HG03196 (cell line): ENCODE measurements around the gene PRDX6.
"Not testable (repeated sequence)": the region's sequence is repeated elsewhere in the genome, so short reads cannot be mapped to it uniquely, and the experiment has no call there.

Source experiments
- ATAC-seq: cut with Tn5 transposase; IDR thresholded peaks from one replicate; pipeline ENCODE4 v1.9.1; 2021; ENCODE audit not compliant: unreplicated experiment

Gene PRDX6

DNA sequence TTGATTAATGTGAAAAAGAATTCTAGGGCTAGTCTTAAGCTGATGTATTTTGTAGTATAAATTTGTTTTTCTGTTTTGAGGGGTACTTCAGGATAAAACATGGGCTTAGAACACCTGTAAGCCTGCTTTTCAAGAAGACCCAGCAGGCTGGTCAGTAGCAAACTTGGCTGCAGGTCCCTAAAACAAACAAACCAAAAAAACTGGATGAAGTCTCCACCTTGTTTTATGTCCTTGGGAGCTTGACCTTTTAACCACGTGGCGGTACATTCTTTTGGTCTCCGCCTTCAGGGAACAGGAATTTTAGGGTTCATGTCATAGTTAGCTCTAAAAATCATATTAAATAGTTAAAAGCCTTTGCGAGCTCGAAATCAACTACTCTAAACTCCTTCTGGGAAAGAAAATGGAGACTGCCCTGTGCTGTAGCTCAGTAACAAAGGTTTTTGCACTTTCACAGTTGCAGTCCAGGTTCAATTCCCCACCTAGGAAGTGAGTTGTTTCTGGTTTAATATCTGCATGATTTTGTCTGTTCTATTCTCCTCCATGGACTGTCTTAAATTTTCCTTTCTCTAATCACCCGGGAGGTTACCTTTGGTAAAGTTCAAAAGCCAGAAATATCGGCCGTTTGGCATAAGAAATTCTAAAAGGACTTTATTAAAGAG lies 18.6 kb downstream of the PRDX6 start:
- ATAC-seq, result no peak

DNA sequence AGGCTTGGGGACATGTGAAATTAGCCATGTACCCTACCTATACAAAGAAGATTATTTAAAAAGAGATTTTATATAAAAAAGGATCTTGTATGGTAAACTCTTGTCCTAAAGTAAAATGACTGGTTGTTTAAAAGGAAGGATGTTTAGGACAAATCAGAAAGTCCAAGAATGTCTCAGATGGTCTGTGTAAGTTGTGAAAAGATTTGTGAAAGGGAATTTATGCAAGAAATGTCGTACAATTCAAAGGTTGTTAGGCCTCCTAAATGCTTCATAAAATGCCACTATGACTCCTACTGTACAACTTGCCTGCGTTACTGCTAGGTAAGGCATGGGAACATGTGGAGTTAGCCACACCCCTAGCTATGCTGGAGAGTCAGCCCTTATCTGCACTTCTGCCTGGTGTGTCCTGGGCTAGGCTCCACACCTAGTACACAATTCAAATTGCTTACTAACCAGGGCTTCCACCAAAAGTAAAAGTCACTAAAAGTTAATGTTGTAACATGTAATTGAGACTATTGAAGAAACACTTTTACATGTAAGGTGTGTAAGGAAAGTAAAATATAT lies 19.7 kb downstream of the PRDX6 start:
- ATAC-seq, result no peak

DNA sequence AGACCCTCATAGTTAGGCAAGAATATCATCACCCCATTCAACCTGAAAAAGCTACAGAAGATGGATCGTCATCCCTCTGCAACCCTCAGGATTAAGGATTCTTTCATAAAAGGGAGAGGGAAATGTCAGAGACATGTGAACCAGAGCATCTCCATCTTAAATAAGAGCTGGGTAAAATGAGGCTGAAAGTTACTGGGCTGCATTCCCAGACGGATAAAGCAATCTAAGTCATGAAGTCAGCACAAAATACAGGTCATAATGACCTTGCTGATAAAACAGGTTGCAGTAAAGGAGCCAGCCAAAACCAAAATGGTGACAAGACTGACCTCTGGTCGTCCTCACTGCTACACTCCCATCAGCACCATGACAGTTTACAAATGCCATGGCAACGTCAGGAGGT lies 22.6 kb downstream of the PRDX6 start:
- no peak for ATAC-seq

DNA sequence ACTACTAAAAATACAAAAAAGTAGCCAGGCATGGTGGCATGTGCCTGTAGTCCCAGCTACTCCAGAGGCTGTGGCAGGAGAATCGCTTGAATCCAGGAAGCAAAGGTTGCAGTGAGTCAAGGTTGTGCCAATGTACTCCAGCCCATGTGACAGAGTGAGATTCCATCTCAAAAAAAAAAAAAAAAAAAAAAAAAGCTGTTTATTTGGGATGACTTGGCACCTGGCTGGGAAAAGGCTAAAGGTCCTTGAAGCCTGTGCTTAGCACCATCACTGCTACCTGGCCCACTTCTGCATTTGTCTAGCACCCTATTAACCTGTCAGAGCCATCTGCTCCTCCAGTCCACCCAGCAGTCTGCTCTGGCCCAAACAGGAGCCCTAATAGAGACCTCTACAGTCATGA lies 25.0 kb downstream of the PRDX6 start:
- ATAC-seq, result no peak

DNA sequence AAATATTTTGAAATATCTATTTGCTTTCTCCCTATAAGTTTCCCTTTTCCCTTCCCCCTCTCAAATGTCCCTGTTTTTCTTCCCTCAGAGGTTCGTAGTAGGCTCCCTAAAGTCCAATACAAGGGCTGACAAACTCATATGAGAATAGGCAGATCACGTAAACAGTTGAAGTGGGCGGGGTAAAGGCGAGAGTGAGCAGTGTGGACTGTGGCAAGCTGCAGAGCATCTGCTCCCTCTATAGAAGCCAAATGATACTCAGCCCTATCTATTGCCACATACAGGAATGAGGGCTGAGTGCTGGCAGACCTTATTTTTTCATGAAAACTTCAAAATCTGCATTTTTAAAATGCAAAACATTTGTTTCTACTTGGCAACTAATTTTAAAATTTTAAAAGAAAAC lies 26.3 kb downstream of the PRDX6 start:
- ATAC-seq, result no peak

DNA sequence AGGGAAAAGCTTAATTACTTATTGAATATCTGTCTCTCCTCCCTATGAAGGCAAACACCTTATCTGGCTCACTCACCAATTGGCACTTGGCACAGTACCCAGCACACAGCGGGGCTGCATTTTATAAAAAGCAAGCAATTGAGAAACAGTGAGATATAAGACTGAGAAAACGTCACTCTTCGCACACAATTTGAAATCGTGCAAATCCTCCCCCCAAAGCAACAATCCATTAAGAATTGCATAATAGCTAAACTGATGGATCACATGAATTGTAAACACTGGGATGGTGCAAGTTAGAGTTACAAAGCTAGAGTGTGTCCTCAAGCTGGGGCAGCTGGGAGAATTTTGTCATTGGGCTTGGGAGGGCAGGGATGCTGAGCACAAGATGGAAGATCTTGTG lies 27.1 kb downstream of the PRDX6 start:
- no peak for ATAC-seq

DNA sequence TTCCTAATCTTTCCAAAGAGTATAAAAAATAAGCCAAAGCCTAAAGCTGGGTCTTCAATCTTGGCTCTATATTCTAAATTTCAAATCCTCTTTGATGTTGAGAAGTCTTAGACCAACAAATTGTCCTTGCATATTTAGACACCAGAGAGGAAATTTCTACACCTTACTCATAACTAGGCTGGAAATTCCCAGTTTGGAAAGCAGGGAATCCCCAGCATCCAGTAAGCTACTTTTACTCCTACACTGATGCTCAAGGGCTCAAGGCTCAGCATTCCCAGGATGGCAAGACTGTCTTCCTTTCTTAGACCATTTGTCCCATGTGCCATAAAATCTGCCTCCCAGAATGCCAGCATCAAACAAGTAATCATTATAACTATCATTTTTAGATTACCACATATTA lies 28.3 kb downstream of the PRDX6 start:
- ATAC-seq, result no peak

DNA sequence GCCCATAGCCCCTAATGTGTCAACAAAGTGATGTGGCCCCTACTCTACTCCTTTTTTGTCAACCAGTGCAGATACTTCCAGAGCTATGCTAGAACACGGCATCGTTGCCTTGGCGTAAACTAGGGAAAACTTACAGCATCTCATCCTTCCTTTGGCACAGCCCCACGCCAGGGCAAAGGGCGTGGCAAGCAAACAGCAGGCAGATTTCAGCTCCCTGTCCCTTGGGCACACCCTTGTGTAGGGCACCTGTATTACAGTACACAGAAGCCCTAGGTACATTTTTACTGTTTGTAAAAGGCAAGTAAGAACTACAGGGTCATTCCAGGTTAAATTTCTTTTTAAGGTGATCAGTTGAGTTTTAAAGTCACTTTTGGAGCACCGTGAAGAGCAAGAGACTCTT lies 29.3 kb downstream of the PRDX6 start:
- no peak for ATAC-seq

DNA sequence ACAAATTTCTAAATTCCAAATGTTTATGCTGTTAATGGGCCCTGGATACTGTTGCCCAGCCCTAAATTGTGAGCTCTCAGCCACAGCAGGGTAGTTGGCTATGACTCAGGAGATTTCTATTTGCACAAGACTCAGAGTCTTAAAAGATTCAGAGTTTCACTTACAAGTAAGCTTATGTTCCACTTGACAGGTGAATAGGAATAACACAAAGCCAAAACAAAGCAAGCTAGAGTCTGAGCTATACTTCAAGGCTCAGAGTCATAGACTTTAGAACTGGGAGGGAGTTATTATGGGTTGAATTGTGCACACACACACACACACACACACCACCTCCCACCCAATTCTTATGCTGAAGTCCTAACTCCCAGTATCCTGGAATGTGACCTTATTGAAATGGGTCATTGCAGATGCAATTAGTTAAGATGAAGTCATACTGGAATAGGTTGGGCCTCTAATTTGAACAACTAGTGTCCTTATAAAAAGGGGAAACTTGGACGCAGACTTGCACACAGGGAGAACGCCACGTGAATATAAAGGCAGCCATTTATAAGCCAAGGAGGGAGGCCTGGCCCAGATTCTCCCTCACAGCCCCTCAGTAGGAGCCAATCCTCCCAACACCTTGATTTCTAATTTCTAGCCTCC lies 30.2 kb downstream of the PRDX6 start:
- ATAC-seq, result no peak

DNA sequence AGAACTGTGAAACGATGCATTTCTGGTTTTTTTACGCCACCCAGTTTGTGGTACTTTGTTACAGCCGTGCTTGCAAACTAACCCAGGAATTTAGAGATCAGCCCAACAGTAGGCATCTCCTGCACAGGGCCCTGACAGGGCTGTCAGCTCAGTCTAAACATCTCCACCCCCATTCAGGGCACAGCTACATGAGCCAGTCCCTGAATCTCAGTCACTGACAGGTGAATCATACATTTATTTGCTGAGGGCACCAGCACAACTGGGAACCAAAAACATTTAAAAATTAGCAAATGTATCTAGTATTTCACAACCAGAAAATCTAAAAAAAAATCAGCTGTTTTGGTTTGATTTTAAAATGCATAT lies 30.7 kb downstream of the PRDX6 start:
- ATAC-seq, result no peak

DNA sequence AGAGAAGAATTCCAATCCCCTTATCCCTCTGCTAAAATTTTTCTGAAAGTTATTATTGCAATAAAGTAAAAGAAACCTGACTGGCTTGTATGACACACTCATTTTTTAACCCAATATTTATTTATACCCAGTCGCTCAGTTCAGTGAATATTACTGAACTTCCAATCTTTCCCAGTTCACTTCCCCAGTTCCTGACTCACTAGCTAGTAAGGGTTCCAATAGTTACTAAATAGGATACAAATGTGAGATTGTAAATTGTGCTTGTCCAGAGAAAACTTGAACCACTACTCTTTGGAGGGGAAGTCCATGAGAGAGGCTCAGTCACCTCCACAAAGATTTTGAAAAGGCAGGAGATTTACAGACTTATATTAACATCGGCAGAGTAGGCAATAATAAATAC lies 31.4 kb downstream of the PRDX6 start:
- ATAC-seq, result no peak

DNA sequence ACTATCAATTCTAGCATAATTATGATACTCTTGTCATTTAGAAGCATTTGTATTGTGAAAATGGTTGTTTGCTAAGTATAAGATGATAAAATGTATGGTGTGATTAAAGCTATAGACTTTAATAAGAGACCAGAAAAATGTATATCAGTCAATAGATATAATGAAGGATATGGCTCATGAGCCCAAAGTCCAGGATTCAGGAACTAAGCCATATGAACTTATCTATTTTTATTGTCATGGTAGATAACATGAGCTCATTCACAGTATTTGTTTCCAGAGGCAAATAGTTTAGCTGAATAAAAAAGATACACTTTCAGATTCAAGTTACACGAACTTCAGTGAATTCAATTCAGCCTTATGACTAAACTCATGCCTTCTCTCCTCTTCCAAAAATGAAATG lies 32.7 kb downstream of the PRDX6 start:
- no peak for ATAC-seq

DNA sequence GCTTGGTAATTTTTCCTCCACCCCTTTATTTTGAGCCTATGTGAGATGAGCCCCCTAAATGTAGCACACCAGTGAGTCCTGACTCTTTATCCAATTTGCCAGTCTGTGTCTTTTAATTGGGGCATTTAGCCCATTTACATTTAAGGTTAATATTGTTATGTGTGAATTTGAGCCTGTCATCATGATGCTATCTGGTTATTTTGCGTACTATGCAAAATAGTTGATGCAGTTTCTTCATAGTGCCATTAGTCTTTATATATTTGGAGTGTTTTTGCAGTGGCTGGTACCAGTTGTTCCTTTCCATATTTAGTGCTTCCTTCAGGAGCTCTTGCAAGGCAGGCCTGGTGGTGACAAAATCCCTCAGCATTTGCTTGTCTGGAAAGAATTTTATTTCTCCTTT lies 37.4 kb downstream of the PRDX6 start:
- ATAC-seq, result not testable (repeated sequence)

DNA sequence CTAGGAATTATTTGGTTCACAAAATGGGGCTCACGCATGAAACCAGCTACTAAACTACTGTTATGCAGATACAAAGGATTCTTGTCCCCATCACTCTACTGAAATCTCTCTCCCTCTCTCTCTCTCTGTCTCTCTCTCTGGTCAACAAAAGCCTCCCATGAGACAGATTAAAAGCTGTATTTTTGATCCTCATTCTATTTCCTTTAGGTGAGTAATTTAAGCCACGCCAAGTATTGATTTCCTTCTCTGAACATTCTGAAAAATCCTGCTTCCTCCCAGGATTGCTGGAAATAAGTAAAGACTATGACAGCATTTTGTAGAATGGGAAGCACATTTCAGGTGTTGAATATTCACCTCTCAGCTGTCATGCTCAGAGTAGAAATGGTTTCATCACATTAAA lies 43.7 kb downstream of the PRDX6 start:
- no peak for ATAC-seq

DNA sequence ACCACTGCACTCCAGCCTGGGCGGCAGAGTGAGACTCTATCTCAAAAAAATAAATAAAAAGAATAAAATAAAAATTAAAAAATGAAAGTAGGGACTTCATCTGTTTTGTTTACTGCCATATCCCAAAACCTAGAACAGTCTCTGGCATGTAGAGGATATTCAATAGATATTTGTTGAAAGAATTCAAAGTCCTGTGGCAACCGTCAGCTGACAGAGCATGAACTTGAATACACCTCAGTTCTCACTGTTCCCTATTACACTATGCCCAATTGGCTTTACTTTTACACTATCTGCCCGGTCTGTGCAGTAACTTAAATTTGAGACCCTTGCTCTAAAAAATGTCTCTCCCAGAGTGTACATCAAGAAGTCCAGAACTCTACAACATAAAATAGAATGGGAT lies 46.2 kb downstream of the PRDX6 start:
- no peak for ATAC-seq

DNA sequence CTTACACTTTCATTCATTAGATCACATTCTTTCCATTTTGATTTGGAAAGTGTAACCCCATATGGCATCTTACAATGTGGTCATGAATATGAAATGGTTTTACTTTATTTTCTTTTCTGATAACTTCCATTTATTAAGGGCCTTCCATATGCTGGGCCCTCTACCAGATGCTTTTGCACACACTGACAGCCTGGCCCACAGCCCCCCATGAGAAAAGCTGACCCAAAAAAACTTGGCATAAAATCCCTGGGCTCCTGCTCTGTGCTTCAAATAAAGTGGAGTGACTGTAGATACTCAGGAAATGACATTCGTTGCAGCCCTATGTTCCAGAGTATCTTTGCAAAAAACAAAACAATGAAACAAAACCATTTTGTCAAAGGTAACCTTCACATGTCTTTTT lies 48.8 kb downstream of the PRDX6 start:
- no peak for ATAC-seq

DNA sequence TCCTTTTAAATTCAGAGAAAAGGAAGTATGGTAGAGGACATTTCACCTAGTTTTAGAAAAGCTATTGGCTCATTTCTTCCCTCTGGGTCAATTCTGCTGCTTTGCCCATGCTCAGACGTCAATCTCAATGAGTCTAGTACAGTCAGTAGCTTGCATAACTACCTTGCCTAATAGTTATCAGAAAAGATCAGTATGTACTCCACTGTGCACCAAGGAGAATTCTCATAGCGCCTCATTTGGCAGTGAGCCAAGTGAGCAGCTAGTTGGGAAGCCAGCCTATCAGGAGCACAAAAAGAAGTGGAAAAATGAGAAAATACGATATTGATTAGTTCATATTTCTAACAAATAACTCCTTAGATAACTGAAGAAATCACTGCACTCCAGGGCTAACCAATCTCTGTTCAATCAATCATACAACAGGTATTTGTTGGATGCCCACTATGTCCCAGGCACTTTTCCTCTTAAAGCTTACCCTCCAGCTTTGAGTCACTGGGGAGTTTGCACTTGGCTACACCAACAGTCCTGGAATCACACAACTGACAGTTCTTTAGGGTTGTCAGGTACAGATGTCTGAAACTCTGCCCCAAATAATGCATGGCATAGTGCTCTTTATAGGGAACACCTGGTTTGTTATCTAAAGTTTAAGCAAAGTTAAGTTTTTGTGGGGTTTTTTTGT lies 50.2 kb downstream of the PRDX6 start:
- ATAC-seq, result no peak

DNA sequence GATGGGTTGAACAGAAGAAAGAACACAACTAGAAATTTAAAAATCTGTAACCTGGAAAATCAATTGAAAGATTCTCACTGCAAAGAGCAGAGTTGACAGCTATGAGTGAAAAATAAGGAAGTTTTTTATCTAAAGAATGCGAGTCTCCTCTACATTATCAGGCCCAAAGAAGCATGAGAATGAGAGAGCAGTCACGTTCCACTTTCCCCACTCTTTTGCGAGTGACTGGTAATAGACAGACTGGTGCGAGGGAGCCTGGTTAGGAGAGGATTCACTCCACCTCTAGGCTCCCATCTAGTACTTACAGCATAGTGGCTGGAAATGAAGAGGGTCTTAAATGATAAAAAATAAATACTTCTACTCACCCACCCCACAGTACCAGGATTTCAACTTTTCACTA lies 52.0 kb downstream of the PRDX6 start:
- ATAC-seq, result no peak

DNA sequence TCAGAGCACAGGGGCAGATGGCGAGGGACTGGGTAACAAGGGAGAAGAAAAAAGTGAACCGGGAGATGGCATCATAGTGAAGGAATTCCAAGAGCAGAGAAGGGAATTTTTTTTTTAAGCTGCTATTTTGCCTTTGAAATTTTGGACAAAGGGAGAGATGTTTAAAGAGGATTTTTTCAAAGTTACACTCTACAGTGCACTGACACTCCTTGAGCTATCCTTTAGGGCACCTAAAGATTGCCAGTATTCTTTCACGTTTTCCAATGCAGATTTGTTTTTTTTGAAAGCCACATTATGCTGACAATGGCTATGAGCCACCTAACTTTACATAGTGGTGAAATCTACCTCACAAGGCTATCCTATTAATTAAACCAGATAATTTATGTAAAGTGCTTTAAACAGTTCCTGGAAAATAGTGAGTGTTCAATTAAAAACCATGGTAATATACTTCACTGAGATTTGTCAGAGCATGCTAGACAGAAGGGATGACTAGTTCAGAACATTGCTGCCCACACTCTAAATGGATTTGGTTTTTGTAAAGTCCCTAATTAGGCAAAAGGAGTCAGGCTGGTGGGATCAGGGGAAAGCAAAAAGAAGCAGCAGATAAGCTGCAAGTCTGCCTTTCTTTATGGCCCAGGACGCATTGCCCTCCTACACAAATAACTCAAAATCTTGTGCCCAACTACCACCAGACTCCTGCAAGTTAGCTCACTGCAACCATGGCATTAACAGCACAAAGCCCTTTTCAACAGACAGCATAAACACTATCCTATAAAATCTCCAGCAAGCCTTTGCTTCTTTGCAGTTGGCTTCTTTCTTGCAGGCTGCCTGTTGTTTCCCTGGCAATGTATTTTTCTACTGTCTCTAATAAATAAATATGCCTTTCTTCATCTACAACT lies 53.9 kb downstream of the PRDX6 start:
- ATAC-seq, result no peak

DNA sequence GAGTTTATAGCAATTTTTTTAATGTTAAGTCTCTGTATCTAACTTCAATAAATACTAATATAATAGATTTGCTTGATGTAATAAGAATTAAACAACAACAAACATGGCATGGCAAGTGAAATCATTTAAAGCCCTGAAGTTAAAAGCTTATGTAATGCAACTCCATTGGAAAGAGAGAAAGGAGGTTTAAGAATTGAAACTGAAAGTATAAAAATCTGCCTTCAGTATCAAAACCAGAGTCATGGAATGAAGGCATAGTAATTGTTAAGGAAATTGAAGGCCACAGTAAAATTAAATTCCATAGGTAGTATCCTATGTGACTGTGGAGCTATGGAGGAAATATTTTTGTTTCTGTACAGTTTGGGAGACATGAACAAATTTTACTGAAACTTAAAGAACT lies 55.1 kb downstream of the PRDX6 start:
- ATAC-seq, result no peak

DNA sequence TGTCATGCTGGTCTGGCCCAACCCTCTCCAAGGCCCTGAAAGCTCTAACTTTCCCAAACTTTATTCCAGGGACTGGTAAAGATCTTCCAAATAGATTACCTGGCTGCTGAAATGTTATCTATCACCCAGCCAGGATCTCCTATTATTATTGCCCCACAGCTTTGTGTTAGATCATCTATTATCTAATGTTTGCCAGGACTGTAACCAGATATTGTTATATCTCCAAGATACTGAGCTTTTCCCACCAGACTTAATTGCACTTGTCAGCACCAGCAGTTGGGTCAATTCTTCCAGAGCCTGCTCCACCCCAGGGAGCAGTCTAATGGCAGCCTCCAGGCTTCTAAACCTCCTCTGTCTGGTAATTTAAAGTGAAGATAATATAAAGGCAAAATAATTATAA lies 59.1 kb downstream of the PRDX6 start:
- no peak for ATAC-seq
